Measurements from ENCODE around the gene MAP3K20.

Gene MAP3K20

DNA sequence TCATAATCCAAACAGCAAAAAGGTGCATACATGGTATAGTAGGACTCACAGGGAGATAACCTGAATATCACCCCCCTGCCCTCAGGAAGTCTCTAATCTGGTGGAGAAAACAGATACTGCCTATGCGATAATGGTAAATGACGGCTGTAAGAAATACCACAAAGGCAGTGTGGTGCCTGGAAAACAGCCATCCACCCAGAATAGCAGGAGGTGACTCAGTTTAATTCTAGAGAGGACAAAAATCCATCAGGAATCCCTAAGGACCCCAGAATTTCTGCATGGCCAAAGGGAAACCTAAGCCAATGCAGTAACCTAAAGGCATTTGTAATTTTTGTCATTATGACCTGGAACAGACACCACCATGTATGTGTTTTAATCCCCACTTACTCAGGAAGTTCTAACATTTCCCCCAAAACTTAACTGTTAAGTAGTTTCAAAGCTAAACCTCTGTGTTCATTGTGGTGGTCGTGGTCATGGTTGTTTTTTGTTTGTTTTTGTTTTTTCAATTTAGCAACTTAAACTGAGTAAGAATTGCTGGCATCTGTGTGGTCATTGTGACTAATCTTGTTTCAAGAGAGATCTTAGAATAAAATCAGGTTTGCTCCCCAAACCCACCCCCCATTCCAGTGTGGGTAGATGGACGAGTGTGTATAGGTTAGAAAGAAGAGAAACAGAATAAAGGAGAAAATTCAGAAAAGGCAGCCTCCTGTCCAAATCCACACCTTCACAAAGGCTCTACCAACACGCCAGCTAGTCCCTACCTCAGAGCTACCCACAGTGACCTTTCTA is 157.5 kb downstream of the MAP3K20 start:
- no peak overlapping the region for H3K27ac Mint-ChIP-seq
- H3K36me3 Mint-ChIP-seq = peaks cover 25% of the 10 kb centered on the region
- H3K4me3 Mint-ChIP-seq = no peak overlapping the region
- H3K9me3 Mint-ChIP-seq = no peaks in the 10 kb centered on the region
- H3K27me3 Mint-ChIP-seq = no peaks in the 10 kb centered on the region
- no peak for DNase-seq (ENCODE audit: low spot score in 2 of 2)
- no peak for ATAC-seq (ENCODE audit: low read depth)
- H3K4me1 Mint-ChIP-seq = no peaks in the 10 kb centered on the region

GRCh38 chr2:173235947-173236803 is 160.5 kb downstream of the MAP3K20 start:
- H3K36me3 Mint-ChIP-seq = peaks cover 23% of the 10 kb centered on the region
- no peak overlapping the region for H3K4me3 Mint-ChIP-seq
- no peaks in the 10 kb centered on the region for H3K4me1 Mint-ChIP-seq
- no peak overlapping the region for H3K27ac Mint-ChIP-seq
- H3K9me3 Mint-ChIP-seq = no peaks in the 10 kb centered on the region
- DNase-seq (ENCODE audit: low spot score in 2 of 2) = no peak
- no peaks in the 10 kb centered on the region for H3K27me3 Mint-ChIP-seq
- no peak for ATAC-seq (ENCODE audit: low read depth)

DNA sequence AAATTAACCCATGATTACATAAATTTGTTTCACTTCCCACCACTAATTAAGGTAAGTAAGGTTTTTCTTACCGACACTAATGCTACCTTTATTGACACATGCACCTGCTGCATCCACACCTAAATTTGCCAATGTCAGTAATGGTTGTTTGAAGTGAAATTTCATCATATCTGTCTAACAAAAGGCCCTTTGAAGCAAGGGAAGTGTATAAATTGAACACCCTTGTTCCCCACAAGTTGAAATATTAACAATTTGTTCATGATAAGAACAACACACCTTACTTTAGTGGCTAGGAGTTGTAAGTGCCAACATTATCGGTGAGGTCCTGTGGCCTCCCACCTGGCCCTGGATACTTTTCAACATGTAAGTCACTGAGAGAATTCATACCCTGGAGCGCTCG is 162.7 kb downstream of the MAP3K20 start:
- Mint-ChIP-seq H3K4me1 (no peaks in the 10 kb centered on the region), H3K4me3 (no peak overlapping the region), H3K36me3 (peaks cover 22% of the 10 kb centered on the region), H3K27ac (no peak overlapping the region), H3K27me3 (no peaks in the 10 kb centered on the region), H3K9me3 (no peaks in the 10 kb centered on the region)
- DNase-seq (ENCODE audit: low spot score in 2 of 2) (no peak), ATAC-seq (ENCODE audit: low read depth) (no peak)

GRCh38 chr2:173238831-173239230 is 163.2 kb downstream of the MAP3K20 start:
- H3K4me3 Mint-ChIP-seq = no peak overlapping the region
- H3K9me3 Mint-ChIP-seq = no peaks in the 10 kb centered on the region
- no peak for DNase-seq (ENCODE audit: low spot score in 2 of 2)
- no peak overlapping the region for H3K27ac Mint-ChIP-seq
- H3K4me1 Mint-ChIP-seq = no peaks in the 10 kb centered on the region
- peaks cover 21% of the 10 kb centered on the region for H3K36me3 Mint-ChIP-seq
- H3K27me3 Mint-ChIP-seq = no peaks in the 10 kb centered on the region
- ATAC-seq (ENCODE audit: low read depth) = no peak

DNA sequence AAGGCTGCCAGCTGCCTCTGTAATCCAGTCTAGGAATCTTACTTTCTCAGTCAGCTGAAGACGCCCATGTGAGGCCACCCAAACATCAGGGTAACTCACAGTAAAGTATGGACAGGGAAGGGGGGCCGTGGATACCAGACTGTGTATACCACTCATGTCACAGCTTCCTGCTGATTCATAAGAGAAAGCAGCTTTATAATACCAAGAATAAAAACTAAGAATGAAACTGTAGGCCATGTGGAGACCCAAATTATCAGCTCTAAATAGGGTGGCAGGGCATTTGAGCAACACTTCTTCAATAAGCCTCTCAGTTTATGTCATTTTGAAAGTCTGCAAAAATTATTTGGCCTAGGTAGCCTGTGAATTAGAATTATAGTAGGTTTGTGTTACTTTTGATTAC is 164.0 kb downstream of the MAP3K20 start:
- ATAC-seq (ENCODE audit: low read depth) = no peak

DNA sequence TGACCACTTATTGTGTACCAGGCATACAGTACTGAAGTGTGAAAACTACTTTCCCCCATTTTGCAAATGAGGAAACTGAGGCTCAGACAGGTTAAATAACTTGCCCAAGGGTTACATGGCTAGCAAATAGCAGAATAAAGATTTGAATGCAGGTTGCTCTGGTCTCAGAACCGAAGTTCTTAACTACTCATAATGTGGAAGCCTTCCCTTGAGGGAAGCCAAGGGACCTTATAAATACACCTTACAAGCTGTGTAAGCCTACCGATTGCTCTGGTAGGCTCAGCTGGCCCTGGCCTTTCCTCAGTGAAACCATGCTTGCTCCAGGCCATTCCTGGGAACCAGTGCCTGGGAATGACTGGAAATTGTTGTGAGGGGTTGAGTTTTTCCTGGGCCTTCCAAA is 164.4 kb downstream of the MAP3K20 start:
- Mint-ChIP-seq H3K27ac (no peak overlapping the region), H3K4me1 (no peaks in the 10 kb centered on the region), H3K4me3 (no peak overlapping the region), H3K27me3 (no peaks in the 10 kb centered on the region), H3K9me3 (no peaks in the 10 kb centered on the region), H3K36me3 (peaks cover 13% of the 10 kb centered on the region)
- ATAC-seq (ENCODE audit: low read depth) = no peak
- no peak for DNase-seq (ENCODE audit: low spot score in 2 of 2)

More for the DNA sequence above, 164.0 kb downstream of the MAP3K20 start:
- Mint-ChIP-seq H3K4me1 (no peaks in the 10 kb centered on the region), H3K27me3 (no peaks in the 10 kb centered on the region), H3K4me3 (no peak overlapping the region), H3K9me3 (no peaks in the 10 kb centered on the region), H3K27ac (no peak overlapping the region), H3K36me3 (peaks cover 16% of the 10 kb centered on the region)
- no peak for DNase-seq (ENCODE audit: low spot score in 2 of 2)

- Mint-ChIP-seq H3K9me3 (no peaks in the 10 kb centered on the region), H3K27ac (no peak overlapping the region), H3K27me3 (no peaks in the 10 kb centered on the region), H3K36me3 (peaks cover 10% of the 10 kb centered on the region), H3K4me1 (no peaks in the 10 kb centered on the region), H3K4me3 (no peak overlapping the region)
- ATAC-seq (ENCODE audit: low read depth) (no peak), DNase-seq (ENCODE audit: low spot score in 2 of 2) (no peak)
Measured at GRCh38 chr2:173241643-173242042, 166.0 kb downstream of the MAP3K20 start.

GRCh38 chr2:173247156-173247555 is 171.5 kb downstream of the MAP3K20 start:
- Mint-ChIP-seq H3K36me3 (peaks cover 5% of the 10 kb centered on the region), H3K9me3 (no peaks in the 10 kb centered on the region), H3K4me3 (no peak overlapping the region), H3K27ac (no peak overlapping the region), H3K27me3 (no peaks in the 10 kb centered on the region), H3K4me1 (no peaks in the 10 kb centered on the region)
- ATAC-seq (ENCODE audit: low read depth) = no peak
- DNase-seq (ENCODE audit: low spot score in 2 of 2) = no peak

- Mint-ChIP-seq H3K4me3 (no peak overlapping the region), H3K9me3 (no peaks in the 10 kb centered on the region), H3K4me1 (no peaks in the 10 kb centered on the region), H3K27ac (no peak overlapping the region), H3K36me3 (no peaks in the 10 kb centered on the region), H3K27me3 (no peaks in the 10 kb centered on the region)
- DNase-seq (ENCODE audit: low spot score in 2 of 2) (no peak), ATAC-seq (ENCODE audit: low read depth) (no peak)
Measured at GRCh38 chr2:173248381-173248780, 172.7 kb downstream of the MAP3K20 start.

- no peak overlapping the region for H3K4me3 Mint-ChIP-seq
- DNase-seq (ENCODE audit: low spot score in 2 of 2) (no peak), ATAC-seq (ENCODE audit: low read depth) (no peak)
- no peaks in the 10 kb centered on the region for H3K9me3 Mint-ChIP-seq
- H3K27me3 Mint-ChIP-seq = no peaks in the 10 kb centered on the region
- no peaks in the 10 kb centered on the region for H3K36me3 Mint-ChIP-seq
- H3K4me1 Mint-ChIP-seq = no peaks in the 10 kb centered on the region
- H3K27ac Mint-ChIP-seq = no peak overlapping the region
Measured at GRCh38 chr2:173249661-173250641, 174.3 kb downstream of the MAP3K20 start.

DNA sequence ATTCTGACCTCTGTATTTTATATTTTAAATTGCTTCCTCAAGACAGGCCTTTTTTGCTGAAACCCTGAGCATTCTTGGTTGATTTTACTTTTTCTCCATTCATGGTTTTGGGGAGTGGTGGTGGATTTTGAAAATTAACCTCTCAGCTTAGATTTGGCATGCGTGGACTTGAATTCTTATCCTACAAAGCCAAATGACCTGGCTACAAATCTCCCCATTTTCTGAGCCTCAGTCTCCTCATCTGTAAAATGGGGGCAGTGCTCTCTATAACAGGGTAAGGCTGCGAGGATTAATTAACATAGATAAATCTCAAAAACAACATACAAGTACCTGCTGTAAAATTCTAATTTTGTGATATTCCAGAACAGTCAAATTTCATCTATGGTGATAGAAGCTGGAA is 175.6 kb downstream of the MAP3K20 start:
- DNase-seq (ENCODE audit: low spot score in 2 of 2) (no peak), ATAC-seq (ENCODE audit: low read depth) (no peak)
- no peaks in the 10 kb centered on the region for H3K27me3 Mint-ChIP-seq
- H3K36me3 Mint-ChIP-seq = no peaks in the 10 kb centered on the region
- H3K4me3 Mint-ChIP-seq = no peak overlapping the region
- no peaks in the 10 kb centered on the region for H3K4me1 Mint-ChIP-seq
- no peaks in the 10 kb centered on the region for H3K9me3 Mint-ChIP-seq
- H3K27ac Mint-ChIP-seq = no peak overlapping the region

- H3K4me3 Mint-ChIP-seq = no peak overlapping the region
- no peaks in the 10 kb centered on the region for H3K4me1 Mint-ChIP-seq
- H3K36me3 Mint-ChIP-seq = no peaks in the 10 kb centered on the region
- no peaks in the 10 kb centered on the region for H3K9me3 Mint-ChIP-seq
- no peaks in the 10 kb centered on the region for H3K27me3 Mint-ChIP-seq
- DNase-seq (ENCODE audit: low spot score in 2 of 2) = no peak
- no peak overlapping the region for H3K27ac Mint-ChIP-seq
- ATAC-seq (ENCODE audit: low read depth) = no peak
Measured at GRCh38 chr2:173252581-173252980, 176.9 kb downstream of the MAP3K20 start.

GRCh38 chr2:173254659-173255058 is 179.0 kb downstream of the MAP3K20 start:
- no peak overlapping the region for H3K27ac Mint-ChIP-seq

DNA sequence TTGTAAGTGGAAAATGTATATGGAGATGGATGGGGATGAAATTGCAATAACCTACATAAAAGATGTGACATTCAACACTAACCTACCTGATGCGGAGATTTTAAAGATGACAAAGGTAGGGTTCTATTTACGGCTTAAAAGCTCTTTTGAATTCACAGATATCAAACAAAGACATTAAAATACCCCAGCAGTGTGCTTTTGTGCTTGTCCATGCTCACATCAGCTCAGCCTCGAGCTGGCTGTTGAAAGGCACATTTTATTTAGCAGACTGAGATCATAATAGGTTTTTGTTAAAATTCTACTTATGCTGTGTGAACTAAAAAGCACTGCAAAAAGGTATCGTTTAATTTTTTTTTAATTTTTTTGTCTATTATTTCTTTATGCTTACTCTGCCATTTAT is 183.1 kb downstream of the MAP3K20 start:
- no peaks in the 10 kb centered on the region for H3K4me1 Mint-ChIP-seq
- H3K9me3 Mint-ChIP-seq = no peaks in the 10 kb centered on the region
- H3K27me3 Mint-ChIP-seq = no peaks in the 10 kb centered on the region
- no peak for ATAC-seq (ENCODE audit: low read depth)
- no peak overlapping the region for H3K27ac Mint-ChIP-seq
- no peak for DNase-seq (ENCODE audit: low spot score in 2 of 2)
- H3K4me3 Mint-ChIP-seq = no peak overlapping the region
- peaks cover 11% of the 10 kb centered on the region for H3K36me3 Mint-ChIP-seq

More at GRCh38 chr2:173254659-173255058, 179.0 kb downstream of the MAP3K20 start:
- Mint-ChIP-seq H3K4me3 (no peak overlapping the region), H3K9me3 (no peaks in the 10 kb centered on the region), H3K36me3 (peaks cover 5% of the 10 kb centered on the region), H3K4me1 (no peaks in the 10 kb centered on the region), H3K27me3 (no peaks in the 10 kb centered on the region)
- DNase-seq (ENCODE audit: low spot score in 2 of 2) = no peak
- no peak for ATAC-seq (ENCODE audit: low read depth)
